K562 (cell line): ENCODE measurements around the gene TTC22. TPM values are rescaled to one million over a fixed set of nuclear protein-coding genes. Genes with fewer than 3 reads are reported as not detected.

Source experiments
- ARHGAP35 ChIP-seq: fragments of 450-650 bp; IDR thresholded peaks from 2 replicates; pipeline ENCODE4 v1.6.1; 2018; ENCODE audit not compliant: partially characterized antibody
- CBFA2T3 ChIP-seq: fragments of 450-650 bp; IDR thresholded peaks from 2 replicates; pipeline ENCODE4 v1.6.1; 2017
- FOXJ3 ChIP-seq: sonication (generic); formaldehyde crosslinking; IDR thresholded peaks from 2 replicates; pipeline ENCODE4 v1.4.0; 2020; ENCODE audit warnings: mild to moderate bottlenecking, missing genetic modification reagents
- FOXP1 ChIP-seq: sonication (generic); formaldehyde crosslinking; IDR thresholded peaks from 2 replicates; pipeline ENCODE4 v1.8.0; 2022; ENCODE audit warnings: mild to moderate bottlenecking, missing genetic modification reagents
- KAT7 ChIP-seq: sonication (generic); formaldehyde crosslinking; IDR thresholded peaks from 2 replicates; pipeline ENCODE4 v1.8.0; 2022; ENCODE audit warnings: missing genetic modification reagents, mild to moderate bottlenecking, borderline replicate concordance
- KLF13 ChIP-seq: fragments of 450-650 bp; IDR thresholded peaks from 2 replicates; pipeline ENCODE4 v1.6.1; 2016; ENCODE audit warnings: missing genetic modification characterization, low read depth, mild to moderate bottlenecking, missing compliant biosample characterization, moderate library complexity, borderline replicate concordance
- MCM7 ChIP-seq, 2 experiments: fragments of 450-650 bp; IDR thresholded peaks; 2 replicates each; pipeline ENCODE4 v1.6.1; 2016 to 2018
- NCOR1 ChIP-seq: fragments of 450-650 bp; IDR thresholded peaks from 2 replicates; pipeline ENCODE4 v1.6.1; 2016; ENCODE audit warnings: mild to moderate bottlenecking, moderate library complexity
- NR3C1 ChIP-seq: sonication (generic); formaldehyde crosslinking; IDR thresholded peaks from 2 replicates; pipeline ENCODE4 v1.8.1; 2022; ENCODE audit warnings: missing genetic modification reagents
- SAFB ChIP-seq: fragments of 200-400 bp; formaldehyde crosslinking; IDR thresholded peaks from 2 replicates; pipeline ENCODE4 v1.6.1; 2017; ENCODE audit warnings: low read depth, low read length, borderline replicate concordance
- ZBTB8A ChIP-seq: fragments of 450-650 bp; IDR thresholded peaks from 2 replicates; pipeline ENCODE4 v1.6.1; 2018; ENCODE audit warnings: mild to moderate bottlenecking, moderate library complexity; ENCODE audit not compliant: partially characterized antibody
- ZSCAN32 ChIP-seq: fragments of 450-650 bp; formaldehyde crosslinking; IDR thresholded peaks from 2 replicates; pipeline ENCODE4 v1.4.0; 2020; ENCODE audit warnings: mild to moderate bottlenecking, moderate library complexity
- polyA plus RNA-seq, 8 experiments: library from polyadenylated mRNA; depleted of rRNA in 4 of 8; stranded (reverse) in 5 of 8; unstranded in 3 of 8; fragments of >200 nt; fragmentation: Nextera tagmentation in 2 of 8; fragmentation: Illumina TruSeq in 1 of 8; extraction: Ambion mirVana in 2 of 8; extraction: Trizol in 1 of 8; gene quantifications; 2 replicates each; pipeline versions ENCODE4 v1.2.1 to v1.2.3, GENCODE V29; 2011 to 2014; ENCODE audit warnings: inconsistent platforms in 1 of 8, missing spikeins in 1 of 8
- total RNA-seq, 7 experiments: library from RNA; depleted of rRNA in 6 of 7; stranded (reverse); fragments of >200 nt in 6 of 7; fragmentation: Illumina TruSeq in 2 of 7; extraction: Trizol in 2 of 7; gene quantifications; 2 replicates each; pipeline versions ENCODE4 v1.2.1 to v1.2.3, GENCODE V29; 2011 to 2021; ENCODE audit warnings: low replicate concordance in 1 of 7
- TF ChIP-seq, protein P1 (sequence below): fragments of 450-650 bp; formaldehyde crosslinking; IDR thresholded peaks from 2 replicates; pipeline ENCODE4 v1.4.0; 2022; ENCODE audit warnings: missing genetic modification characterization
- TF ChIP-seq, protein P2 (sequence below): sonication (generic); formaldehyde crosslinking; IDR thresholded peaks from 2 replicates; pipeline ENCODE4 v1.8.1; 2023; ENCODE audit warnings: mild to moderate bottlenecking, missing genetic modification reagents, moderate library complexity
- TF ChIP-seq, protein P3 (sequence below): fragments of 200-600 bp; sonication (generic); IDR thresholded peaks from one replicate; pipeline ENCODE4 v1.6.1; 2012; ENCODE audit warnings: mild to moderate bottlenecking, low read depth, low read length, inconsistent platforms

Gene TTC22
- total and polyA plus RNA-seq, 9 of the 15 experiments (the other 6 are each of a cell fraction or from before 2014, with no cell fraction given), result 0.07 TPM; not detected in 8

DNA sequence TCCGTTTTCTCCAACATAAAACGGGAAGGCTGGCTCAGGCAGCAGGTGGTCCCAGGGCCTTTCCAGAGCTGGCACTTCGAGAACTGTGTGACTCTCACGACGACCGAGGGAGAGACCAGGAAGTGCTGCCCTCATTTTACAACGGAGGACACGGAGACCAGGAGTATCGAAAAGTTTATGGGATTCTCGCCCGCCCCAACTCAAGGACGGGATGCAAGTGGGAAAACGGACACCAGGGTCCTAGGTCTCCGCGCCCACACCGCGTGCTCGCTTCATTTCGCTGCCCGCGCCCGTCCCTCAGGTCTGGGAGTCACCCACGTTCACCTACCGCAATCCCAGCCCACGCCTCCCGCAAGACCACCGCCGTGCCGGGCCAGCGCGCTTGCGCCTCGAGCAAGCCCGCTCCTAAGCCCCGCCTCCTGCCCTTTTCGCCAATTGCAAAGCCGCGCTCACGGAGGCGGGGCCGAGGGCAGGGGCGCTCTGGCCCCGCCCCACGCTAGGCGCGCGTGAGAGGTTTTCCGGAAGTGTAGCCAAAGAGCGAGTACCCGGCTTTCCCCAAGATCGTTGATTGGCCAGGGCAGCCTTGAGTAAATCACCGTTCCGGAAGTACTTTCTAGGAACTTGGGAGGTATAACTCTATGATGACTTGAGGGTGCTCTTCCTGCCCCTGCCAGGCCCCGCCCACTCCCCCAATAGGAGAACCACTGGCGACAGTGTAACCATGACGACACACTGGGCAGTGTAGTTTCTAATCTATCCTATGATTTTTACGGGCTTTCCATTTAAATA, 36.8 kb downstream of the TTC22 start, which contains the start of gene PARS2 (continued):
- TF ChIP-seq, protein P1, sequence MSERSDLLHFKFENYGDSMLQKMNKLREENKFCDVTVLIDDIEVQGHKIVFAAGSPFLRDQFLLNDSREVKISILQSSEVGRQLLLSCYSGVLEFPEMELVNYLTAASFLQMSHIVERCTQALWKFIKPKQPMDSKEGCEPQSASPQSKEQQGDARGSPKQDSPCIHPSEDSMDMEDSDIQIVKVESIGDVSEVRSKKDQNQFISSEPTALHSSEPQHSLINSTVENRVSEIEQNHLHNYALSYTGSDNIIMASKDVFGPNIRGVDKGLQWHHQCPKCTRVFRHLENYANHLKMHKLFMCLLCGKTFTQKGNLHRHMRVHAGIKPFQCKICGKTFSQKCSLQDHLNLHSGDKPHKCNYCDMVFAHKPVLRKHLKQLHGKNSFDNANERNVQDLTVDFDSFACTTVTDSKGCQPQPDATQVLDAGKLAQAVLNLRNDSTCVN, result no peak
- TF ChIP-seq NR3C1 (CRISPR knock-in tag) (no peak), KLF13 (no peak), MCM7 (IDR thresholded peaks at IDR 0.05) (no peak), ZSCAN32 (CRISPR knock-in tag) (no peak), KAT7 (CRISPR knock-in tag) (peak; percentile 66; the same call in 1 of the 2 replicates), ARHGAP35 (no peak), NCOR1 (no peak), FOXJ3 (CRISPR knock-in tag) (no peak), CBFA2T3 (no peak), FOXP1 (CRISPR knock-in tag) (no peak), SAFB (no peak), ZBTB8A (no peak)
- TF ChIP-seq, protein P2, sequence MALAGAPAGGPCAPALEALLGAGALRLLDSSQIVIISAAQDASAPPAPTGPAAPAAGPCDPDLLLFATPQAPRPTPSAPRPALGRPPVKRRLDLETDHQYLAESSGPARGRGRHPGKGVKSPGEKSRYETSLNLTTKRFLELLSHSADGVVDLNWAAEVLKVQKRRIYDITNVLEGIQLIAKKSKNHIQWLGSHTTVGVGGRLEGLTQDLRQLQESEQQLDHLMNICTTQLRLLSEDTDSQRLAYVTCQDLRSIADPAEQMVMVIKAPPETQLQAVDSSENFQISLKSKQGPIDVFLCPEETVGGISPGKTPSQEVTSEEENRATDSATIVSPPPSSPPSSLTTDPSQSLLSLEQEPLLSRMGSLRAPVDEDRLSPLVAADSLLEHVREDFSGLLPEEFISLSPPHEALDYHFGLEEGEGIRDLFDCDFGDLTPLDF (CRISPR knock-in tag), result peak; percentile 46
- TF ChIP-seq, protein P3, sequence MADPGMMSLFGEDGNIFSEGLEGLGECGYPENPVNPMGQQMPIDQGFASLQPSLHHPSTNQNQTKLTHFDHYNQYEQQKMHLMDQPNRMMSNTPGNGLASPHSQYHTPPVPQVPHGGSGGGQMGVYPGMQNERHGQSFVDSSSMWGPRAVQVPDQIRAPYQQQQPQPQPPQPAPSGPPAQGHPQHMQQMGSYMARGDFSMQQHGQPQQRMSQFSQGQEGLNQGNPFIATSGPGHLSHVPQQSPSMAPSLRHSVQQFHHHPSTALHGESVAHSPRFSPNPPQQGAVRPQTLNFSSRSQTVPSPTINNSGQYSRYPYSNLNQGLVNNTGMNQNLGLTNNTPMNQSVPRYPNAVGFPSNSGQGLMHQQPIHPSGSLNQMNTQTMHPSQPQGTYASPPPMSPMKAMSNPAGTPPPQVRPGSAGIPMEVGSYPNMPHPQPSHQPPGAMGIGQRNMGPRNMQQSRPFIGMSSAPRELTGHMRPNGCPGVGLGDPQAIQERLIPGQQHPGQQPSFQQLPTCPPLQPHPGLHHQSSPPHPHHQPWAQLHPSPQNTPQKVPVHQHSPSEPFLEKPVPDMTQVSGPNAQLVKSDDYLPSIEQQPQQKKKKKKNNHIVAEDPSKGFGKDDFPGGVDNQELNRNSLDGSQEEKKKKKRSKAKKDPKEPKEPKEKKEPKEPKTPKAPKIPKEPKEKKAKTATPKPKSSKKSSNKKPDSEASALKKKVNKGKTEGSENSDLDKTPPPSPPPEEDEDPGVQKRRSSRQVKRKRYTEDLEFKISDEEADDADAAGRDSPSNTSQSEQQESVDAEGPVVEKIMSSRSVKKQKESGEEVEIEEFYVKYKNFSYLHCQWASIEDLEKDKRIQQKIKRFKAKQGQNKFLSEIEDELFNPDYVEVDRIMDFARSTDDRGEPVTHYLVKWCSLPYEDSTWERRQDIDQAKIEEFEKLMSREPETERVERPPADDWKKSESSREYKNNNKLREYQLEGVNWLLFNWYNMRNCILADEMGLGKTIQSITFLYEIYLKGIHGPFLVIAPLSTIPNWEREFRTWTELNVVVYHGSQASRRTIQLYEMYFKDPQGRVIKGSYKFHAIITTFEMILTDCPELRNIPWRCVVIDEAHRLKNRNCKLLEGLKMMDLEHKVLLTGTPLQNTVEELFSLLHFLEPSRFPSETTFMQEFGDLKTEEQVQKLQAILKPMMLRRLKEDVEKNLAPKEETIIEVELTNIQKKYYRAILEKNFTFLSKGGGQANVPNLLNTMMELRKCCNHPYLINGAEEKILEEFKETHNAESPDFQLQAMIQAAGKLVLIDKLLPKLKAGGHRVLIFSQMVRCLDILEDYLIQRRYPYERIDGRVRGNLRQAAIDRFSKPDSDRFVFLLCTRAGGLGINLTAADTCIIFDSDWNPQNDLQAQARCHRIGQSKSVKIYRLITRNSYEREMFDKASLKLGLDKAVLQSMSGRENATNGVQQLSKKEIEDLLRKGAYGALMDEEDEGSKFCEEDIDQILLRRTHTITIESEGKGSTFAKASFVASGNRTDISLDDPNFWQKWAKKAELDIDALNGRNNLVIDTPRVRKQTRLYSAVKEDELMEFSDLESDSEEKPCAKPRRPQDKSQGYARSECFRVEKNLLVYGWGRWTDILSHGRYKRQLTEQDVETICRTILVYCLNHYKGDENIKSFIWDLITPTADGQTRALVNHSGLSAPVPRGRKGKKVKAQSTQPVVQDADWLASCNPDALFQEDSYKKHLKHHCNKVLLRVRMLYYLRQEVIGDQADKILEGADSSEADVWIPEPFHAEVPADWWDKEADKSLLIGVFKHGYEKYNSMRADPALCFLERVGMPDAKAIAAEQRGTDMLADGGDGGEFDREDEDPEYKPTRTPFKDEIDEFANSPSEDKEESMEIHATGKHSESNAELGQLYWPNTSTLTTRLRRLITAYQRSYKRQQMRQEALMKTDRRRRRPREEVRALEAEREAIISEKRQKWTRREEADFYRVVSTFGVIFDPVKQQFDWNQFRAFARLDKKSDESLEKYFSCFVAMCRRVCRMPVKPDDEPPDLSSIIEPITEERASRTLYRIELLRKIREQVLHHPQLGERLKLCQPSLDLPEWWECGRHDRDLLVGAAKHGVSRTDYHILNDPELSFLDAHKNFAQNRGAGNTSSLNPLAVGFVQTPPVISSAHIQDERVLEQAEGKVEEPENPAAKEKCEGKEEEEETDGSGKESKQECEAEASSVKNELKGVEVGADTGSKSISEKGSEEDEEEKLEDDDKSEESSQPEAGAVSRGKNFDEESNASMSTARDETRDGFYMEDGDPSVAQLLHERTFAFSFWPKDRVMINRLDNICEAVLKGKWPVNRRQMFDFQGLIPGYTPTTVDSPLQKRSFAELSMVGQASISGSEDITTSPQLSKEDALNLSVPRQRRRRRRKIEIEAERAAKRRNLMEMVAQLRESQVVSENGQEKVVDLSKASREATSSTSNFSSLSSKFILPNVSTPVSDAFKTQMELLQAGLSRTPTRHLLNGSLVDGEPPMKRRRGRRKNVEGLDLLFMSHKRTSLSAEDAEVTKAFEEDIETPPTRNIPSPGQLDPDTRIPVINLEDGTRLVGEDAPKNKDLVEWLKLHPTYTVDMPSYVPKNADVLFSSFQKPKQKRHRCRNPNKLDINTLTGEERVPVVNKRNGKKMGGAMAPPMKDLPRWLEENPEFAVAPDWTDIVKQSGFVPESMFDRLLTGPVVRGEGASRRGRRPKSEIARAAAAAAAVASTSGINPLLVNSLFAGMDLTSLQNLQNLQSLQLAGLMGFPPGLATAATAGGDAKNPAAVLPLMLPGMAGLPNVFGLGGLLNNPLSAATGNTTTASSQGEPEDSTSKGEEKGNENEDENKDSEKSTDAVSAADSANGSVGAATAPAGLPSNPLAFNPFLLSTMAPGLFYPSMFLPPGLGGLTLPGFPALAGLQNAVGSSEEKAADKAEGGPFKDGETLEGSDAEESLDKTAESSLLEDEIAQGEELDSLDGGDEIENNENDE, result no peak
